HUES64 (cell line): ENCODE measurements around the gene CDAN1.

Experiments
- H3K27ac ChIP-seq: 2 replicates; pipeline ENCODE4 v1.7.0; 2013; ENCODE audit warnings: low read depth, low read length, inconsistent platforms
- H3K27me3 ChIP-seq: 2 replicates; pipeline ENCODE4 v1.6.1; 2013; ENCODE audit warnings: mild to moderate bottlenecking, low read length; ENCODE audit not compliant: insufficient read depth
- H3K36me3 ChIP-seq: 2 replicates; pipeline ENCODE4 v1.6.1; 2013; ENCODE audit warnings: mild to moderate bottlenecking, low read length; ENCODE audit not compliant: insufficient read depth
- H3K4me1 ChIP-seq: 2 replicates; pipeline ENCODE4 v1.6.1; 2013; ENCODE audit warnings: mild to moderate bottlenecking, low read length, moderate library complexity; ENCODE audit not compliant: insufficient read depth
- H3K4me3 ChIP-seq: 2 replicates; pipeline ENCODE4 v1.5.1; 2013; ENCODE audit warnings: mild to moderate bottlenecking, low read length, moderate library complexity
- H3K9ac ChIP-seq: 2 replicates; pipeline ENCODE4 v1.6.1; 2013; ENCODE audit warnings: mild to moderate bottlenecking, low read depth, low read length
- H3K9me3 ChIP-seq: 2 replicates; pipeline ENCODE4 v1.6.1; 2013; ENCODE audit warnings: low read depth, low read length; ENCODE audit not compliant: insufficient read depth
- WGBS: fragments of 150-250, 120-280 bp; methylation state at CpG from one replicate; pipeline ENCODE4 v1.1.7; 2013; ENCODE audit warnings: missing lambda C conversion rate; 5-methylcytosine and 5-hydroxymethylcytosine counted together

CDAN1 gene

GRCh38 chr15:42724276-42724675 is 12.7 kb downstream of the CDAN1 start:
- Histone ChIP-seq H3K36me3 (peaks cover 72% of the 10 kb centered on the region), H3K27ac (no peak overlapping the region), H3K9ac (no peak overlapping the region), H3K9me3 (no peaks in the 10 kb centered on the region), H3K4me1 (peaks cover 14% of the 10 kb centered on the region), H3K27me3 (no peaks in the 10 kb centered on the region), H3K4me3 (no peak overlapping the region)
- WGBS = 94% methylated on average over 6 of the region's 6 CpGs

DNA sequence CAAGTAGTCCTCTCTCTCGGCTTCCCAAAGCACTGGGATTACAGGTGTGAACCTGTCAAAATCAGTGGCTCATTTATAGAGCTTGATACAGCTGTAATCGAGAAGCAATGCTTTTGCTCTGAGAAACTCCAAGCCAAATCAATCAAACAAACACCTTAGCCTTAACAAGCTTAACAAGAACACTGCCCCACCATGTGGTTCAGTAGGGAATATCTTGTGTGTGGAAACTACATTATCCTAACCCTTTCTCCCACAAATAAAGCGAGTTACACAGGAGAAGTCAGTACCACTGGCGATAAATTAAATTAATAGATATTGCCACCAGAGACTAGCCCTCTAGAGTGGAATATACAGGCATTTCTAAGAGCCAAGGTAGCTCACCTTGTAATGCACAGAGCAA is 13.9 kb downstream of the CDAN1 start:
- Histone ChIP-seq H3K27ac (no peak overlapping the region), H3K36me3 (peaks cover 66% of the 10 kb centered on the region), H3K9me3 (no peaks in the 10 kb centered on the region), H3K9ac (no peak overlapping the region), H3K27me3 (no peaks in the 10 kb centered on the region), H3K4me1 (peaks cover 6% of the 10 kb centered on the region), H3K4me3 (no peak overlapping the region)
- WGBS = 93% methylated on average over 4 of the region's 4 CpGs

DNA sequence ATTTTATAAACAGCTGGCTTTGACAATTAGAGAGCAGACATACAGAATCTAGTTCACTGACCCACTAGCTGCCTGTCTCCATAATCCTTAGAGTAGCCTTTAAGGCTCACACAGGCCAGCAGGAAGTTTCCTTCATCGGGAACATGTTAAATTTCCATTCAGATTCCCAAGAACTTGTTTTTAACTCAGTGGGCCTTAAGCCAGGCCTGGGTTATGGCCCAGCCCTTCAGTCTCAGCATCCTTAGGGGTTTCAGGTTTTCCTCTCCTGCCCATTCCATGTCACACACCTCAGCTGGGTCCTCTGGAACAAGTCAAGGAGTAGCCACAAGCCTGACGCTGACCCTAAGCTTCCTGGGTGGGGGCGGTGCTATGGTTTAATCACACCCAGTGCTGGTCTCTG is 15.0 kb downstream of the CDAN1 start:
- Histone ChIP-seq H3K4me3 (no peak overlapping the region), H3K9ac (no peak overlapping the region), H3K27me3 (no peaks in the 10 kb centered on the region), H3K36me3 (peaks cover 56% of the 10 kb centered on the region), H3K9me3 (no peaks in the 10 kb centered on the region), H3K27ac (no peak overlapping the region), H3K4me1 (no peaks in the 10 kb centered on the region)
- WGBS = 60% methylated on average over 3 of the region's 3 CpGs

DNA sequence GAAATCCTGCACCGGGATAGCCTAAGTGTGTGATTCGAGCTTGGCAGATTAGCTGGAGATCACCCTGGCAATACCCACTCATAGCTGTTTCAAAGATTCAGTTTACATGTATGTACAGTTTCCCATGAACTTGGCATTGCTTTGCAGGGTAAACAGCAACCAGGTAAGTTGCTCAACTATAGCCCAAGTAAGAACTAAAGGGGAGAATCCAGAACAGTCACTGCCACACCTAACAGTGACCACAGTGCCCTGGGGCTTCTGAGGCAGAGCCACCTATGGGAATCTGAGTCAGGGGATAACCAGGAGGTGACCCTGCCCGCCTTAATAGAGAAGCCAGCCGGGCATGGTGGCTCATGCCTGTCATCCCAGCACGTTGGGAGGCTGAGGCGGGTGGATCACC is 15.9 kb downstream of the CDAN1 start:
- H3K9me3 ChIP-seq = no peaks in the 10 kb centered on the region
- 89% methylated on average over 6 of the region's 6 CpGs for WGBS
- no peaks in the 10 kb centered on the region for H3K4me1 ChIP-seq
- no peak overlapping the region for H3K9ac ChIP-seq
- H3K4me3 ChIP-seq = no peak overlapping the region
- H3K27me3 ChIP-seq = no peaks in the 10 kb centered on the region
- no peak overlapping the region for H3K27ac ChIP-seq
- H3K36me3 ChIP-seq = peaks cover 47% of the 10 kb centered on the region

GRCh38 chr15:42720071-42720470 is 16.9 kb downstream of the CDAN1 start:
- H3K36me3 ChIP-seq = peaks cover 38% of the 10 kb centered on the region
- no peaks in the 10 kb centered on the region for H3K9me3 ChIP-seq
- no peak overlapping the region for H3K4me3 ChIP-seq
- H3K27me3 ChIP-seq = no peaks in the 10 kb centered on the region
- 93% methylated on average over 3 of the region's 3 CpGs for WGBS
- H3K27ac ChIP-seq = no peak overlapping the region
- no peaks in the 10 kb centered on the region for H3K4me1 ChIP-seq
- H3K9ac ChIP-seq = no peak overlapping the region

- Histone ChIP-seq H3K9me3 (no peaks in the 10 kb centered on the region), H3K4me3 (no peak overlapping the region), H3K36me3 (peaks cover 28% of the 10 kb centered on the region), H3K4me1 (no peaks in the 10 kb centered on the region), H3K27ac (no peak overlapping the region), H3K9ac (no peak overlapping the region), H3K27me3 (no peaks in the 10 kb centered on the region)
- WGBS = 92% methylated on average over 6 of the region's 6 CpGs
Measured at GRCh38 chr15:42719043-42719442, 17.9 kb downstream of the CDAN1 start.

DNA sequence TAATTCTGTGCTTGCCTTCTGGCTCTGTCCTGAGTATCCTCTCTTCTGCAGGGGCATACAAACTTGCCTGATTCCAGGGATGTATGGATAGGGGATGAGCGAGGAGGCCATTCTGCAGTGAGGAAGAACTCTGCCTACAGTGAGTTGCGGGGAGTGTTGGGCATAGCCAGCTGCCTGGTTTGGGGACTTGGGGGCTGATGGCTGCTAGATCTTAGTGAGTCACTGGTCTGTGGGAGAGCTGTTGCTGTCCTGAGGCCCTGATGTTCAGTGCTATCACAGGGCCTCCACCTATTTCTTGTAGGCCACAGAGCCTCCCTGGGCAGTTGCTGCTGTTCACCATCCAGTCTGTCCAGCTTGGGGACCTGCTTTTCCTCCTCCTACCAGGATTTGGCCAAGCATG is 20.3 kb downstream of the CDAN1 start:
- Histone ChIP-seq H3K9me3 (no peaks in the 10 kb centered on the region), H3K27ac (no peak overlapping the region), H3K9ac (no peak overlapping the region), H3K4me3 (no peak overlapping the region), H3K4me1 (no peaks in the 10 kb centered on the region), H3K36me3 (peaks cover 15% of the 10 kb centered on the region), H3K27me3 (no peaks in the 10 kb centered on the region)
- 92% methylated on average over 2 of the region's 2 CpGs for whole genome bisulfite sequencing

- Histone ChIP-seq H3K4me1 (no peaks in the 10 kb centered on the region), H3K9me3 (no peaks in the 10 kb centered on the region), H3K27ac (no peak overlapping the region), H3K4me3 (no peak overlapping the region), H3K36me3 (peaks cover 14% of the 10 kb centered on the region), H3K27me3 (no peaks in the 10 kb centered on the region), H3K9ac (no peak overlapping the region)
- 92% methylated on average over 5 of the region's 5 CpGs for WGBS
Measured at GRCh38 chr15:42716125-42716524, 20.8 kb downstream of the CDAN1 start.

DNA sequence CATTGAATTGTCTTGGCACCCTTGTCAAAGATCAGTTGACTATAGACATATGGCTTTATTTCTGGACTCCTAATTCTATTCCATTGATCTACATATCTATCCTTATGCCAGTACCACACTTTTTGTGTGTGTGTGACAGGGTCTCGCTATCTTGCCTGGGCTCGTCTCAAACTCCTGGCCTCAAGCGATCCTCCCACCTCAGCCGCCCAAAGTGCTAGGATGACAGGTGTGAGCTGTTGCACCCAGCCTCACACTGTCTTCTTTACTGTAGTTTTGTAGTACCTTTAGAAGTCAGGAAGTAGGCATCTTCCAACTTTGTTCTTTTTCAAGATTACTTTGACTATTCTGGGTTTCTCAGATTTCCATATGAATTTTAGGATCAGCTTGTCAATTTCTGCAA is 24.3 kb downstream of the CDAN1 start:
- H3K27me3 ChIP-seq = no peaks in the 10 kb centered on the region
- no peaks in the 10 kb centered on the region for H3K36me3 ChIP-seq
- WGBS = 87% methylated on average over 4 of the region's 4 CpGs
- no peak overlapping the region for H3K4me3 ChIP-seq
- no peak overlapping the region for H3K27ac ChIP-seq
- no peak overlapping the region for H3K9ac ChIP-seq
- no peaks in the 10 kb centered on the region for H3K4me1 ChIP-seq
- H3K9me3 ChIP-seq = no peaks in the 10 kb centered on the region

DNA sequence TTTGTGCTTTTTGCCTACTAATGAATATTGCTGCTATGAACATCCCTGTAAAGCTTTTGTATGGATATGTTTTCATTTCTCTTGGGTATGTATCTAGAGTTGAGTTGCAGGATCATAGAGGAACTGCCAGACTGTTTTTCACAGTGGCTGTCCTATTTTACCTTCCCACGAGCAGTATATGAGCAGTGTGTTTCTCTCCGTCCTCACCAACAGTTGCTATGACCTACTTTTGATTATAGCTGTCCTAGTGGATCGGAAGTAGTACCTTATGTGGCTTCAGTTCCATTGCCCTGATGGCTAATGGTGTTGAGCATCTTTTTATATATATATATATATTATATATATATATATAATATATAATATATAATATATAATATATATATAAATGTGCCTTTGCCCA is 25.2 kb downstream of the CDAN1 start:
- H3K4me1 ChIP-seq = no peaks in the 10 kb centered on the region
- no peaks in the 10 kb centered on the region for H3K27me3 ChIP-seq
- no peak overlapping the region for H3K4me3 ChIP-seq
- H3K9me3 ChIP-seq = no peaks in the 10 kb centered on the region
- no peak overlapping the region for H3K9ac ChIP-seq
- 97% methylated on average over 3 of the region's 3 CpGs for WGBS
- H3K27ac ChIP-seq = no peak overlapping the region
- no peaks in the 10 kb centered on the region for H3K36me3 ChIP-seq

DNA sequence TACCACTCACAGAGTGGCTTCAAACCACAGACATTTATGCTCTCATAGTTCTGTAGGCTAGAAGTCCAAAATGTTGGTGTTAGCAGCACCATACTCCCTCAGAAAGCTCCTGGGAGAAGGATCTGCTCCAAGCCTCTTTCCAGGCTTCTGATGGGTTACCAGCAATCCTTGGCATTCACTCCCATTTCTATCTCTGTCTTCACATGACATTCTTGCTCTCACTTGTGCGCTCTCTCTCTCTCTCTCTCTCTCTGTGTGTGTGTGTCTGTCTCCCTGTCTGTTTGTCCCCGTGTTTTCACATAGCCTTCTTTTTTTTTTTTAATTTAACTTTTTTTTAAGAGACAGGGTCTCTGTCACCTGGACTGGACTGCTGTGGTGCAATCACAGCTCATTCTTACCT is 26.3 kb downstream of the CDAN1 start:
- Histone ChIP-seq H3K4me1 (no peaks in the 10 kb centered on the region), H3K27me3 (no peaks in the 10 kb centered on the region), H3K36me3 (no peaks in the 10 kb centered on the region), H3K9me3 (no peaks in the 10 kb centered on the region), H3K27ac (no peak overlapping the region), H3K4me3 (no peak overlapping the region), H3K9ac (no peak overlapping the region)
- 94% methylated on average over 2 of the region's 2 CpGs for WGBS

- Histone ChIP-seq H3K27ac (no peak overlapping the region), H3K9ac (no peak overlapping the region), H3K9me3 (no peaks in the 10 kb centered on the region), H3K4me3 (no peak overlapping the region), H3K27me3 (no peaks in the 10 kb centered on the region), H3K4me1 (no peaks in the 10 kb centered on the region), H3K36me3 (no peaks in the 10 kb centered on the region)
- WGBS = 93% methylated on average over 3 of the region's 3 CpGs
Measured at GRCh38 chr15:42707873-42708544, 28.9 kb downstream of the CDAN1 start.
